Esophagus squamous epithelium (tissue), 5 donors: ENCODE results near the gene MDFIC. TPM values are rescaled to one million over a fixed set of nuclear protein-coding genes. Genes with fewer than 3 reads are reported as not detected.
"Not testable (repeated sequence)": the region's sequence is repeated elsewhere in the genome, so short reads cannot be mapped to it uniquely, and the experiment has no call there.

Experiments
- DNase-seq: peaks from one replicate; lab custom pipeline; 2025; lab: John Stamatoyannopoulos, UW
- H3K27ac ChIP-seq, 4 donors: fragments of 200-600 bp; sonication (generic); one replicate each; pipeline ENCODE4 v1.5.1; 2016 to 2019; ENCODE audit warnings: mild to moderate bottlenecking in 1 of 4
- H3K27me3 ChIP-seq, 4 donors: fragments of 200-600 bp; sonication (generic); 1 replicate in 3 of 4; 2 replicates in 1 of 4; pipeline versions ENCODE4 v1.5.1 to v1.6.0; 2017 to 2021; ENCODE audit warnings: antibody characterized with exemption in 1 of 4
- H3K36me3 ChIP-seq, 3 donors: fragments of 200-600 bp; sonication (generic); one replicate each; pipeline ENCODE4 v1.5.1; 2016 to 2019
- H3K4me1 ChIP-seq, 3 donors: fragments of 200-600 bp; sonication (generic); one replicate each; pipeline ENCODE4 v1.5.1; 2017 to 2019
- H3K4me3 ChIP-seq, 4 donors: fragments of 200-600 bp; sonication (generic); 1 replicate in 3 of 4; 2 replicates in 1 of 4; pipeline ENCODE4 v1.5.1; 2016 to 2019; ENCODE audit warnings: mild to moderate bottlenecking in 2 of 4, moderate library complexity in 1 of 4
- H3K9me3 ChIP-seq, 3 donors: fragments of 200-600 bp; sonication (generic); one replicate each; pipeline ENCODE4 v1.5.1; 2016 to 2019
- POLR2A ChIP-seq, 4 donors: fragments of 450-650 bp; IDR thresholded peaks; one replicate each; pipeline ENCODE4 v1.6.1; 2017; ENCODE audit warnings: antibody characterized with exemption in 4 of 4, mild to moderate bottlenecking in 4 of 4, moderate library complexity in 3 of 4
- WGBS, 2 donors: methylation state at CpG; one replicate each; pipeline ENCODE4 v1.1.5; 2018; 5-methylcytosine and 5-hydroxymethylcytosine counted together
- intact Hi-C: fragments of 100-400 bp; cut with DNase I; formaldehyde crosslinking; loops from one replicate; pipeline ENCODE4 v1.15.0; 2022
- total RNA-seq, 4 donors: library from RNA; depleted of rRNA; stranded (reverse); fragments of >200 nt; gene quantifications; one replicate each; pipeline ENCODE4 v1.1.0, GENCODE V29; 2016
- TF ChIP-seq, protein P1 (sequence below), 6 experiments: fragments of 450-650 bp in 4 of 6; fragments of 200-600 bp in 2 of 6; sonication (generic) in 2 of 6; IDR thresholded peaks; one replicate each; pipeline ENCODE4 v1.5.1; 2016 to 2019; ENCODE audit warnings: antibody characterized with exemption in 6 of 6, mild to moderate bottlenecking in 4 of 6, moderate library complexity in 4 of 6
- donor health status: DM: yes; HTN: yes; CAD: no.

Gene MDFIC
- total RNA-seq, 4 donors from 2014 or later: 16.0 to 29.2 (median 21.3) TPM

DNA sequence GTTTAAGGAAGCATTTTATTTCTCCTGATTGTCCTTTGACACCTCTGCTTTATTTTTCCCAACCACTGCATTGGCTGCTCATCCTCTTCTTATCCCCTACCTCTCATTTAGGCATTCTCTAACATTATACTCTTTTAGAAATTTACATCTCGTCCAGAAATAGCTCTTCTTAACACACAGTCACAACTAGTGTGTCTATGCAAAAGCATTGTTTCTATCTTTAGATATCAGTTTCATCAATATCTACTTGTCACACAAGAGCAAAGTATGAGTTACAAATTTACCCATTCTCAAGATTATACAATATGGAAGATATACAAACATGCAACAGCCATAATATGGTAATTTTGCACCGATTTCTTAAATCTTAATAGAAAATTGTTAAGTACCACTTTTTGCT lies 35.7 kb upstream of the MDFIC start:
- TF ChIP-seq, protein P1, sequence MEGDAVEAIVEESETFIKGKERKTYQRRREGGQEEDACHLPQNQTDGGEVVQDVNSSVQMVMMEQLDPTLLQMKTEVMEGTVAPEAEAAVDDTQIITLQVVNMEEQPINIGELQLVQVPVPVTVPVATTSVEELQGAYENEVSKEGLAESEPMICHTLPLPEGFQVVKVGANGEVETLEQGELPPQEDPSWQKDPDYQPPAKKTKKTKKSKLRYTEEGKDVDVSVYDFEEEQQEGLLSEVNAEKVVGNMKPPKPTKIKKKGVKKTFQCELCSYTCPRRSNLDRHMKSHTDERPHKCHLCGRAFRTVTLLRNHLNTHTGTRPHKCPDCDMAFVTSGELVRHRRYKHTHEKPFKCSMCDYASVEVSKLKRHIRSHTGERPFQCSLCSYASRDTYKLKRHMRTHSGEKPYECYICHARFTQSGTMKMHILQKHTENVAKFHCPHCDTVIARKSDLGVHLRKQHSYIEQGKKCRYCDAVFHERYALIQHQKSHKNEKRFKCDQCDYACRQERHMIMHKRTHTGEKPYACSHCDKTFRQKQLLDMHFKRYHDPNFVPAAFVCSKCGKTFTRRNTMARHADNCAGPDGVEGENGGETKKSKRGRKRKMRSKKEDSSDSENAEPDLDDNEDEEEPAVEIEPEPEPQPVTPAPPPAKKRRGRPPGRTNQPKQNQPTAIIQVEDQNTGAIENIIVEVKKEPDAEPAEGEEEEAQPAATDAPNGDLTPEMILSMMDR (IDR thresholded peaks at IDR 0.05): no peak
- DNase-seq: no peak
- WGBS, 2 donors: 92 to 96% methylated on average over 2 of the region's 2 CpGs
- Histone ChIP-seq H3K27me3 (no peaks in the 10 kb centered on the region), H3K4me1 (peaks cover 0 to 3% (median 0%) of the 10 kb centered on the region in 3 donors), H3K27ac (no peak overlapping the region), H3K4me3 (no peak overlapping the region), H3K36me3 (no peaks in the 10 kb centered on the region), H3K9me3 (no peaks in the 10 kb centered on the region)
- intact Hi-C loops: no loop called here

DNA sequence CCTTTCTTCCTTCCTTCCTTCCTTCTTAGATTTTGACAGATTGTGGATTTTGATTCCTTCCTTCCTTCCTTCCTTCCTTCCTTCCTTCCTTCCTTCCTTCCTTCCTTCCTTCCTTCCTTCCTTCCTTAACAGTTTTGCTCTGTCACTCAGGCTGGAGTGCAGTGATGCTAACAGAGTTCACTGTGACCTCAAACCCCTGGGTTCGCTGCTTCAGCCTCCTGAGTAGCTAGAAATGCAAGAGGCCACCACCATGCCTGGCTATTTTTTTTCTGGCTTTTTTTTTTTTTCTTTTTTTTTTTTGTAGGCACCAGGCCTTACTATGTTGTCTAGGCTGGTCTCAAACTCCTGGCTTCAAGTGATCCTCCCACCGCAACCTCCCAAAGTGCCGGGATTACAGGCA lies 32.8 kb upstream of the MDFIC start:
- H3K4me3 ChIP-seq, intact Hi-C loops, H3K4me1 ChIP-seq, H3K27ac ChIP-seq, H3K36me3 ChIP-seq, H3K27me3 ChIP-seq, DNase-seq, H3K9me3 ChIP-seq: not testable (repeated sequence)
- 90 to 100% methylated on average over 1 to 3 of the region's 3 CpGs for WGBS, 2 donors

DNA sequence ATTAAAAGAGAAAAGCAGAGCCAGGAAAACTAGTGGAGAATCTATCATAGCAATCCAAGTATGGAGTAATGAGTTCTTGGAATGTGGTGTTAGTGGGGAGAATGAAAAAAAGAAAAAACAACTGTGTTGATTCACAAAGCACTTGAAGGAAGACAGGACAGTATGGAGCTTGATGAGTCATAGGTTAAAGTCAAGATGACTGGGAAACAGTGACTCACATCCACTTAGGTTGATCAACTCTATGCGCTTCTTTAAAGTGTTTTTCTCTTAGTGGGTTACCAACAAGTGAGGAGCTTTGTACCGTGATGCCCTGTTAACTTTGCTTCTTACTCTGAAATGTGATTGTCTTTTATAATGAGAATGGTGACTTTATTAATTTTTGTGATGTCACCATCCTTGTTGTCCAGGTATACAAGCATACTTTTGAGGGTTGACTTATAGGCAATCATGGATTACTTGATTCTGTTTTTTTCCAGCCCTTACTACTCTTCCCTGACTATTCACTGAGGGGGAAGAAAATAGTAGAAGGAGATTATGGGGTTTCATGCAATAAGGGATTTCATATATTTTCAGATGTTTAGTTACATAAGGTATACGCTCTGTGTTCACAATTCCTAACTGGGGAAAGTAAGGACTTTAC lies 32.1 kb upstream of the MDFIC start:
- intact Hi-C loops: no loop called here
- DNase-seq: no peak
- no peak overlapping the region for H3K4me3 ChIP-seq
- H3K36me3 ChIP-seq: no peaks in the 10 kb centered on the region
- H3K9me3 ChIP-seq: no peaks in the 10 kb centered on the region
- H3K27me3 ChIP-seq: no peaks in the 10 kb centered on the region
- H3K4me1 ChIP-seq: peaks cover 0 to 3% (median 0%) of the 10 kb centered on the region in 3 donors
- TF ChIP-seq, protein P1 (IDR thresholded peaks at IDR 0.05): no peak
- no peak for TF ChIP-seq POLR2A (IDR thresholded peaks at IDR 0.05)
- no peak overlapping the region for H3K27ac ChIP-seq
- 47 to 56% methylated on average over 3 of the region's 3 CpGs for WGBS, 2 donors

DNA sequence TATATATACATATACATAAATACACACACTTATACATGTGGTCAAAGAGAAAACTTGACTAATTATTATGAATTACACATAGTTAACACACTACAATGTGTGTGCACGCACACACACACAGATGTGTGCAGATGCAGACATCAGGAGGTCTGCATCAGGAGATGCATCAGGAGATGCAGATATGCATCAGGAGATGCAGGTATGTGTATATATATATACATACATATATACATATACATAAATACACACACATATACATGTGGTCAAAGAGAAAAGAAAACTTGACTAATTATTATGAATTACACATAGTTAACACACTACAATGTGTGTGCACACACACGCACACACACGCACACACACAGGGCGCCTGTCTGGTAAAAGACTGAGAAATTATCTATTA lies 31.3 kb upstream of the MDFIC start:
- H3K27ac ChIP-seq: no peak overlapping the region
- no peaks in the 10 kb centered on the region for H3K27me3 ChIP-seq
- H3K4me1 ChIP-seq: peaks cover 0 to 3% (median 0%) of the 10 kb centered on the region in 3 donors
- DNase-seq: no peak
- intact Hi-C loops: no loop called here
- no peaks in the 10 kb centered on the region for H3K36me3 ChIP-seq
- WGBS, 2 donors: 88 to 98% methylated on average over 4 of the region's 4 CpGs
- no peaks in the 10 kb centered on the region for H3K9me3 ChIP-seq
- H3K4me3 ChIP-seq: no peak overlapping the region
- no peak for TF ChIP-seq POLR2A (IDR thresholded peaks at IDR 0.05)
- TF ChIP-seq, protein P1 (IDR thresholded peaks at IDR 0.05): no peak

DNA sequence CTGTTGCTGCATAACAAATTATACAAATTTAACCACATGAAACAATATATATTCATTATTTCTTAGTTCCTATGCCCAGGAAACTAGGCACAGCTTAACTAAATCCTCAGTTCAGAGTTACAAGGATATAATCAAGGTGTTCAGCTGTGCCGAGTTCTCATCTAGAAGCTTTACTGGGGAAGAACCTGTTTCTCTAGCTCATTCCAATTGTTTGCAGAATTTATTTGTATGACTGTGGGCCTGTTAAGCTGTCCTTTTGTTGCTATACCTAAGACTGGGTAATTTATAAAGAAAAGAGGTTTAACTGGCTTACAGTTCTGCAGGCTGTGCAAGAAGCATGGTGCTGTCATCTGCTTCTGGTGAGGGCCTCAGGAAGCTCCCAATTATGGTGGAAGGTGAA lies 21.8 kb upstream of the MDFIC start:
- Histone ChIP-seq H3K27me3 (no peaks in the 10 kb centered on the region), H3K9me3 (no peaks in the 10 kb centered on the region), H3K27ac (peak overlapping the region in 3 of 4 donors; percentile 11 to 56 (median 17)), H3K36me3 (no peaks in the 10 kb centered on the region), H3K4me3 (peak overlapping the region in 2 of 4 donors; percentile 7 to 13), H3K4me1 (peaks cover 0 to 30% (median 0%) of the 10 kb centered on the region in 3 donors)
- no peak for DNase-seq
- intact Hi-C loops: no loop called here
- 50 to 69% methylated on average over 1 of the region's 1 CpG for WGBS, 2 donors
- TF ChIP-seq POLR2A (IDR thresholded peaks at IDR 0.05): no peak
- TF ChIP-seq, protein P1 (IDR thresholded peaks at IDR 0.05): no peak
